Measurements from ENCODE around the gene ZNF792. TPM values are rescaled to one million over a fixed set of nuclear protein-coding genes. Genes with fewer than 3 reads are reported as not detected.
"Not testable (repeated sequence)": the region's sequence is repeated elsewhere in the genome, so short reads cannot be mapped to it uniquely, and the experiment has no call there.

ZNF792 gene
- total RNA-seq, 2 experiments from 2014 or later = 4.5 to 5.0 TPM

DNA sequence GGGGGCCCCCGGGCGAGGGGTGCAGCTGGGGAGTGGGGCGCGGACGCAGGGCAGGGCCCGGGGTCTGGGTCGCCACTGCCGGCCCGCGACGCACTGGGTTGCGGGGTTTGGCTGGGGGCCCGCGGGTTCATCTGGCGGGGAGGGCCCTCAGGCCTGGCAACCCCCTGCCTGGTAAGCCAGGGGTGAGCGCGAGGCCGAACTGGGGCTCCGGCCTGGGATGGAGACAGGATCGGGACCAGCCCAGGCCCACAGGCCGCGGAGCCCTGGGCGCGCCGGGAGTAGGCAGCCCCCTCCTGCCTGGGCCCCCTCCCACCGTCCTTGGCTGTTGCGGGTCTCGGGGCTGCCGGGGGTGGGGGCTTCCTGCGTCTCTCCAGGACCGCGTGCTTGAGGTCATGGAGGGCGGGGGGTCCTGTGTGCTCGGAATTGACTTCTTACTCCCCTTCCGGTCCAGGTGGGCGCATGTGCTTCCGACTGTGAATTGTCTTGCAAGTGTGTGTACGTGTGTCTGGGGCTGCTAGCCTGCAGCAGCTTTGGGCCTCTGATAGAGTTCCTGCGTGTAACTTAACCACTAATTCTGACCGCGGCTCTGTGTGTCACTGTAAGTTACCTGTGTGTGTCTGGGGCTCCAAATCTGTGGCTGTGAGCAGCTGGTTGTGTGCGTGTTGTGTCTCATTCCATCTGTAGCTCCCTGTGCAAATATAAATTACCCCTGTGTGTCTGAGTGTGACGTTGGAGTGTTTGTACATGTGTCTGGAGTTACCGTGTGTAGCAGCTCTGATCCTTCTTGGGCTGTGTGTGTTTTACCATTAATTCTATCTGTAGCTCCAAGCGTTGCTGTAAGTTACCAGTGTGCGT lies 36.8 kb upstream of the ZNF792 start:
- ChIA-PET POLR2A (interaction anchor here (0.6 to 2.6 kb wide), 7 partner anchors 10 to 322 kb away, joined by 3 to 21 read pairs (median 4); no protein-coding TSS in a partner anchor), CTCF (interaction anchor here (1.0 to 2.8 kb wide), 10 partner anchors 9 to 141 kb away, joined by 3 to 19 read pairs (median 3); no protein-coding TSS in a partner anchor)

DNA sequence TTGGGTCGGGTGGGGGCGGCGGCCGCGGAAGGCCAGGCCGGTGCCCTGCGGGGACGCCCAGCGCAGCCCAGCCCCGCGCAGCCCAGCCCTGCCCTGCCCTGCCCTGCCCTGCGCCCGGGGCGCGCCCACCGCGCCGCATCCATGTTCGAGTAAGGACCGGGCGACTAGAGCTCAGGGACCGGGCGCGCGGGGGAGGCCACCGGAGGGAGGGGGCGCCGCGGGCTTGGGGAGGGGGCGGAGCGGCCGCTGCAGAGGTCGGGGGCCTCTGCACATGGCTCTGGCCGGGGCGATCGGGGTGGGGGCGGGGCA lies 36.3 kb upstream of the ZNF792 start:
- ChIA-PET CTCF (interaction anchor here (1.0 to 2.8 kb wide), 6 partner anchors 12 to 29 kb away, joined by 3 to 19 read pairs (median 4); no protein-coding TSS in a partner anchor), POLR2A (interaction anchor here (0.6 to 2.6 kb wide), 5 partner anchors 10 to 322 kb away, joined by 3 to 21 read pairs (median 4); no protein-coding TSS in a partner anchor)

DNA sequence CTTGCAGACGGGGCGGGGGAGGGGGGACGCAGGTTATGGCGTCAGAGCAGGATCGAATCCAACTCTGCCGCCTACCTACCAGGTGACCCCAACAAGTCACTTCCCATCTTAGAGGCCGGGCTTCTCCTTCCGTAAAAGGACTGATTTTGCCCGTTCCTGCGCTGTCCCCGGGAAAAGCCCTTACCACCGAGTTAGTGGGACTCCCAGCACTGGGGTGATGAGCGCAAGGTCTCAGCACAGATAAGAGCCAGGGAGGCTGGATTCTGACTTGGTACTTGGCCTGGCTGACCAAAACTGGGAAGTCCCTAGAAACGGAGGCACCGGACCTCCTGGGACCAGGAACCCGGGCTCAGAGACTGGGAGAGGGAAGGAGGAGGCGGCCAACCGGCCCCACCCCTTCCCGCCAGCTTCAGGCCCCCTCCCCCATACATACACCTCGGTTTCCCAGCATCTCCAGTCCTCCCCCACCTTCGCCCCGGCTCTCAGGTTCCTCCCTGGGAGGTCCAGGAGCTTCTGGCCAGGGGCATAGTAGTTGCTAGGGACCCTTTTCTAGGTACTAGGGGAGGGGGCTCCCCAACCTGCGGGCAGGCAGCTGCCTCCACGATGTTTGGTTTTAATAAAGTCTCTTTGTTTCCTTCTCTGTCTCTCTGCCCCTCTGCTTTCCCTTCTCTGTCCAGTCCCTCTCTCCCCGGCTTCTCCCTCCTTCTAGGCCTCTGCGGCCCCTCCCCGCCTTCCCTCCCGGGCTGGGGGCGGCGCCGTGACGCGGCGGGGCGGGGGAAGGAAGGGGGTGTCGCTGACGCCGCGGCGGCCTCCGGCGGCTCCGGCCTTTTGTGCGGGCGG lies 35.7 kb upstream of the ZNF792 start, which contains the start of gene GRAMD1A:
Gene GRAMD1A, plus strand, starts transcription at position 826 of the 840 bp plus-strand sequence. CDS start 156 bp downstream, outside the sequence.
- ChIA-PET POLR2A (interaction anchor here (0.6 to 2.6 kb wide), 5 partner anchors 9 to 615 kb away, joined by 3 to 21 read pairs (median 4); no protein-coding TSS in a partner anchor), CTCF (interaction anchor here (1.0 to 2.8 kb wide), 4 partner anchors 11 to 27 kb away, joined by 3 to 19 read pairs (median 4); no protein-coding TSS in a partner anchor)

DNA sequence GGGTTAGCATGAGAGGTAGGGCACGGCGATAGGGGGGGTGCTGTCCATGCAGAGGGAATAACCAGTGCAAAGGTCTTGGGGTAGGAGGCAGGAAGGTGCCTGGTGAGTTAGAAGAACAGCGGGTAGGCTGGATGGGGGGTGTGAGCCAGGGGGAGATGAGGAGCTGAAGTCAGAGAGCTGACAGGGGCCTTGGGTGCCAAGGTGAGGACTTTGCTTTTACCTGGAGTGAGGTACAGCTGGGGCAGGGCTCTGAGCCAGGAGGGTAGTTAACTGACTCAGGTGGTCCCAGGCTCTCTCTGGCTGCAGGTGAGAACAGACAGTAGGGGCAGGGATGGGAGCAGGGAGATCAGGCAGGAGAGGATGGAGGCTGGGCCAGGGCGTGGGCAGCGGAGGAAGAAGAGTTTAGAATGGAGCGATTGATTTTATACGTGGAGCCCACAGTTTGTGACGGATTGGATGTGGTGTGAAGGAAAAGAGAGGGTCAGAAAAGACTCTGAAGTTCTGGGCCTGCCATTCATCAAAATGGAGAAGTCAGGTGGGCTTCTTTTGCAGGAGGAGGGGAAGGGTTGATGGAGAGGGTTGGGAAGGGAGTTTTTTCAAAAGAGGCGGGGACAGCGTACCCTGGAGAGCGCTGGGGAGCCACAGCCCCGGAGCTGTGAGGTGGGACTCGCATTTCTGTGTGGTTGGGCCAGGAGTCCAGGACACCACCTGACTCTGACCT lies 34.9 kb upstream of the ZNF792 start:
- ChIA-PET CTCF (interaction anchor here (0.7 to 1.6 kb wide), 2 partner anchors 26 to 174 kb away, joined by 3 read pairs; no protein-coding TSS in a partner anchor), POLR2A (interaction anchor here (0.6 to 2.5 kb wide), 2 partner anchors 8 to 616 kb away, joined by 3 to 11 read pairs; no protein-coding TSS in a partner anchor)

DNA sequence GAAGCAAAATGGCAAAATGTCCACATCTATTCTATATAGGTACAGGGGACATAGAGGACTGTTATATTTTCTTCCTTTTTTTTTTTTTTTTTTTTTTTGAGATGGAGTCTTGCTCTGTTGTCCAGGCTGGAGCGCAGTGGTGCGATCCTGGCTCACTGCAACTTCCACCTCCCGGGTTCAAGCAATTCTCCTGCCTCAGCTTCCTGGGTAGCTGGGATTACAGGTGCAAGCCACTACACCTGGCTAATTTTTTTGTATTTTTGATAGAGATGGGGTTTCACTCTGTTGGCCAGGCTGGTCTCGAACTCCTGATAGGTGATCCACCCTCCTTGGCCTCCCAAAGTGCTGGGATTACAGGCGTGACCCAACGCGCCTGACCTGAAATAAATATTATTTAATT lies 34.2 kb upstream of the ZNF792 start:
- CTCF ChIA-PET = interaction anchor here (0.7 kb wide), 1 partner anchor 173 kb away, joined by 3 read pairs; no protein-coding TSS in a partner anchor
- POLR2A ChIA-PET = not testable (repeated sequence)

DNA sequence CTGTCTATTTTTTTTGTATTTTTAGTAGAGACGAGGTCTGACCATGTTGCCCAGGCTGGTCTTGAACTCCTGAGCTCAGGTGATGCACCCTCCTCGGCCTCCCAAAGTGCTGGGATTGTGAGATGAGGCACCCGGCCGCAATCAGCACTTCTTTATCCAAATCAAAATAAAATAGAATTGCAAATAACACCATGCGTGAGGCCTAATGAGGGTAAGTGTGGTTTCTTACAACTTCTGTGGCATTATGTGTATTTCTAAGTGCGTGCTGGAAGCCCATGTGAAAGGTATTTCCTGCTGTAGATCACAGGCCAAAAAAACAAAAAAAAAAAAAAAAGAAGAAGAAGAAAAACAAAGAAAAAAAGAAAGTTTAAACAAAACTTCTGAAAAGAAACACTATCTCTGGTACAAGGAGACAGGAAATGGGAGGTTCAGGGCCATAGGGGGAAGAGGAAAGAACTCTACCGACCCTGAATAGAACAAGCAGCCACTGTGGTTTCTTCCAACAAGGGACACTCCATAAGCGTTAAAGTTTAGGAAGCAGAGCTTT lies 33.1 kb upstream of the ZNF792 start:
- ChIA-PET CTCF (interaction anchor here (1.9 to 2.2 kb wide), 2 partner anchors 25 to 47 kb away, joined by 4 to 9 read pairs; no protein-coding TSS in a partner anchor), POLR2A (interaction anchor here (0.5 kb wide), 1 partner anchor 16 kb away, joined by 4 read pairs; no protein-coding TSS in a partner anchor)

DNA sequence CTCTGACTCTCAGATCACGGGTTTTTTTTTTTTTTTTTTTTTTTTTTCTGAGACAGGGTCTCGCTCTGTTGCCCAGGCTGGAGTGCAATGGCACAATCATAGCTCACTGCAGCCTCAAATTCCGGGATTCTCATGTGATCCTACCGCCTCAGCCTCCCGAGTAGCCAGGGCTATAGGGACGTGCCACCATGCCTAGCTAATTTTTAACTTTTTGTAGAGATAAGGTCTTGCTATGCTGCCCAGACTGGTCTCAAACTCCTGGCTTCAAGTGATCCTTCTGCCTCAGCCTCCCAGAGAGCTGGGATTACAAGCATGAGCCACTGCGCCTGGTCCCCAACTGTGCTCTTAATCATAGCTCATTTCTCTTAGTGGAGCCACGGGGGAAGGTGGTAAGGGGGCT lies 31.5 kb upstream of the ZNF792 start:
- POLR2A ChIA-PET = interaction anchor here (0.6 kb wide), 1 partner anchor 255 kb away, joined by 6 read pairs; no protein-coding TSS in a partner anchor
- CTCF ChIA-PET = interaction anchor here (0.5 to 2.2 kb wide), 7 partner anchors 15 to 361 kb away, joined by 3 to 9 read pairs (median 4); no protein-coding TSS in a partner anchor

DNA sequence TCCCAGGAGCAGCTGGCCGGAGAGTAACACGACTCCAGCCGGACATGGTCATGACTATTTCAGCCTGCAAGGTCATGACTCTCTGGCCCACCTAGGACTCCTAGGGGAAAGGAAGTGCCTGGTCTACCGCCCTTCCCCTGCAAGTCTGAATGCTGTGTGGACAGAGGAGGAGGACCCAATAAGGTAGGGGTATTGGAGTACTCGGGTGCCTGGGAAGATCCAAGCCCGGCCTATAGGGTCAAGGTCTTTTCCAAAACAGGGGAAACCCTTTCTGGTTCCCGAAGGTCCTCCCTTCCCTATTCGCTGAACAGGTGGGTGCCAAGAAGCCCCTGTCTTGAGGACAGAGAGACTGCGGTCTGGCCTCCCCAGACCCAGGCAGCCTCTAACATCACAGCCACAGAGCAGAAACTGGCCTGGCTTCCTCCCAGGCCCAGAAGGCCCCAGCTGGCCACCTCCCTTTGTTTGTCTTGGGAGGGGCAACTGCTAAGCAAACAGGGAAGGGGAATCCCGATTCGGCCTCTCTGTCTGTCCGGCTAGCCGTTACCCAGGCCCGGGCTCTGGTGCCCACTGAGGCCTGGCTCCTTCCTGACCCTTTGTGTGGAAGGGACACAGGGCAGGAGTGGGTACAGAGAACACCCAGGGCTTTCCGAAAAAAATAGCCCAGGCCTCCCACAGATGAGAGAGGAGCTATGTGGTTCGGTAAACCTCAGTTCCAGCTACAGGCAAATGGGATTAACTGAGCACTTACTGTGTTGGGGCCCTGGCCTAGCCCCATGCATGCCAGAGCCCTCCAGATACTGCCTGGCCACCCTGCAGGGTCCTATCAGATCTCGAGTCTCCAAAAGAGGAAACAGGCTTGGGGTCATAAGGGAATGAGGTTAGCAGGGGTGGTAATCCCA lies 30.9 kb upstream of the ZNF792 start:
- CTCF ChIA-PET = interaction anchor here (0.6 to 2.2 kb wide), 6 partner anchors 16 to 146 kb away, joined by 3 to 9 read pairs (median 4); no protein-coding TSS in a partner anchor
- POLR2A ChIA-PET = interaction anchor here (0.6 kb wide), 1 partner anchor 256 kb away, joined by 6 read pairs; no protein-coding TSS in a partner anchor

DNA sequence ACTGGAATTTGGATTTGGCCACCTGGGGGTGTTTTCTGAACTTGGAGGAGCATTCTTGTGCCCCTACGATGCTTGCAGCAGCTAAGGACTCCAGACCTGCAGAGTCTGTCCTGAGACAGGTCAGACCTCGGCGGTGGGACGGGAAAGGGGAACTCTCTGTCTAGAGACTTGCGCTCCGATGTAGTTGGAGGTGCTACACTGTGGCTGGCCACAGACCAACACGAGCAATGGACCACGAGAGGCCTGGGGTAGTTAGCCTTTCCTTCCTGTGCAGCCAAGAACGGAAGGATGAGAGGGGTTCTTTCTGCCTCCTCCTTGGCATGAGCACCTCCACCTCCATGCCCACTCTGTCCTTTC lies 30.2 kb upstream of the ZNF792 start:
- ChIA-PET CTCF (no interaction called here), POLR2A (no interaction called here)

DNA sequence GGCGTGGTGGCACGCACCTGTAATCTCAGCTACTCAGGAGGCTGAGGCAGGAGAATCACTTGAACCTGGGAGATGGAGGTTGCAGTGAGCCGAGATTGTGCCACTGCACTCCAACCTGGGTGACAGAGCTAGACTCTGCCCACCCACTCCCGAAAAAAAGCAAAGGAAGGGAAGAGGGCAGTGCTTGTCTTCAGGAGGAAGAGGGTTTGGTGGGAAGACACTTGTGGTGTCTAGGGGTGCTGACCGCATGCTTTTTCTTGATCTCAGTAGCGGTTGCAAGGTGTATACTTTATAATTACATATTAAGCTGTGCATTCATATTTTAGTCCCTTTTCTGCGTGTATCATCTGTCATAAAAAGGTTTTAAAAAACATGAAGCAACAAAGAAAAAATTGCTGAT lies 28.6 kb upstream of the ZNF792 start:
- CTCF ChIA-PET = interaction anchor here (0.9 kb wide), 2 partner anchors 9 to 11 kb away, joined by 3 read pairs; no protein-coding TSS in a partner anchor
- POLR2A ChIA-PET = not testable (repeated sequence)

DNA sequence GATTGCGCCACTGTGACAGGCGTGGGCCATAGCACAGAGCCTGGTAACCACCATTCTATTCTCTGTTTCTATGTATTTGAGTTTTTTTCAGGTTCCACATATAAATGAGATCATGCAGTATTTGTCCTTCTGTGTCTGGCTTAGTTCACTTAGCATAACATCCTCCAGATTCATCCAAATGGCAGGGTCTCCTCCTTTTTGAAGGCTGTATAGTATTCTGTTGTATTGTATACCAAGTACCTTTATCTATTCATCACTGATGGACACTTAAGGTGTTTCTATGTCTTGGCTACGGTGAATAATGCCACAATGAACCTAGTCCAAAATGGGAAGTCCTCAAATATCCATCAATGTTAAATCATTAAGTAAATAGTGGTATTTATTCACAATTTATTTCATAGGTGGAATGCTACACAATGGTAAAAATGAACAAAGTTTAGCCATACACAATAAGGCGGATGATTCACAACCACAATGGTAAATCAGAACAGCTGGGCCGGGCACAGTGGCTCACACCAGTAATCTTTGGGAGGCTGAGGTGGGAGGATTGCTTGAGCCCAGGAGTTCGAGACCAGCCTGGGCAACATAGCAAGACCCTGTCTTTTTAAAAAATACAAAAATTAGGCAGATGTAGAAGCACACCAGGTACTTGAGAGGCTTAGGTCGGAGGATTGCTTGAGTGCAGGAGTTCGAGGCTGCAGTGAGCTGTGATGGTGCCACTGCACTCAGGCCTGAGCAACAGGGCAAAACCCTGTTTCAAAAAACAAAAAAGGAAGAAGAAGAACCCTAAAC lies 27.7 kb upstream of the ZNF792 start:
- CTCF ChIA-PET = interaction anchor here (0.9 kb wide), 1 partner anchor 10 kb away, joined by 3 read pairs; no protein-coding TSS in a partner anchor
- POLR2A ChIA-PET = interaction anchor here (1.7 kb wide), 1 partner anchor 9 kb away, joined by 11 read pairs; the partner anchor contains the start of gene GRAMD1A

DNA sequence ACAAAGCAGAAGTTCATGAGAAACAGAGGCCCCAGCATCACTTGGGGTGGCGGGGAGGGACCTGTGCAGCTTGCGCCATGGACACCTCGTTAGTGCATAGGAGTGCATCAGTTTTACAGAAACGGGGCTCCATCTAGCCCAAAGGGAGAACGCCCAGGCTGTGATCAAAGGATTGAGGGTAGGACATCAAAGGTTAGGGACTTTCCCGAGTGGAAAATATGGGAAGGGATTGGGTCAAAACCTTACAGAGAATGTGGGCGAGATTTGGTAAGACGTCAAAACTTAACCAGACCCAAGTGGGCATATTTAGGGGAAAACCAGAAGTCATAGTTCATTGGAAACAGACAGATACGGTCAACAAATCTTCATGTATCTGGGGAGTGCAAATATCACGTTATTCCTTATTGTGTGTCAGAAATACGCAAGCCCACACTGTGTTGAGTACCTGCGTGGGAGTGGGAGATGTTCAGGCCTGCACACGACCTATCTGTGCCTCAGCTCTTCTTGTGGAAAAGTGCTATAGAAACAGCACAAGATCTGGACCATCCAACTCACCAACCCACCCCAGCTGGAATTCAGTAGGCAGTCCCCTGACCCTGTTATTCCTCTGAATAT lies 26.7 kb upstream of the ZNF792 start:
- POLR2A ChIA-PET = interaction anchor here (1.7 kb wide), 1 partner anchor 10 kb away, joined by 11 read pairs; the partner anchor contains the start of gene GRAMD1A

DNA sequence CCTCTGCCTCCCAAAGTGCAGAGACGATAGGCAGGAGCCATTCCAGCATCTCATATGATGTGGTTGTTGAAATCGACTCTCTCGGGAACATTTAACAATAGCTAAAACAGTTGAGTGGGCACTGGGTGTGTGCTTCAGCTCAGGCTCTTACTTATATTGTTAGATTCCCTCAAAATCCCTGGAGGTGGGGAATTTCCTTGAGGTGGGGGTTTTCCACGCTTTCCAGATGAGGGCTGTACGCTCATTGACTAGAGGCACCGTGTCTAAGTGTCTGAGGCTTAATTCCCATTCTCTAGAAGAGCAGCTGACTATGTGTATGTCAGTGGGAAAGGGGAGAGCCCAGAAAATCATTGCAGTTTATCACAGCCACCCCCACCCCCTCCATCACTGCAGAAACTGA lies 25.3 kb upstream of the ZNF792 start:
- ChIA-PET POLR2A (interaction anchor here (1.3 kb wide), 1 partner anchor 12 kb away, joined by 6 read pairs; no protein-coding TSS in a partner anchor), CTCF (interaction anchor here (0.6 to 1.8 kb wide), 2 partner anchors 16 to 24 kb away, joined by 3 to 4 read pairs; no protein-coding TSS in a partner anchor)

More for the DNA sequence above, 26.7 kb upstream of the ZNF792 start:
- CTCF ChIA-PET = interaction anchor here (1.3 to 1.8 kb wide), 2 partner anchors 18 to 23 kb away, joined by 4 to 6 read pairs; no protein-coding TSS in a partner anchor

DNA sequence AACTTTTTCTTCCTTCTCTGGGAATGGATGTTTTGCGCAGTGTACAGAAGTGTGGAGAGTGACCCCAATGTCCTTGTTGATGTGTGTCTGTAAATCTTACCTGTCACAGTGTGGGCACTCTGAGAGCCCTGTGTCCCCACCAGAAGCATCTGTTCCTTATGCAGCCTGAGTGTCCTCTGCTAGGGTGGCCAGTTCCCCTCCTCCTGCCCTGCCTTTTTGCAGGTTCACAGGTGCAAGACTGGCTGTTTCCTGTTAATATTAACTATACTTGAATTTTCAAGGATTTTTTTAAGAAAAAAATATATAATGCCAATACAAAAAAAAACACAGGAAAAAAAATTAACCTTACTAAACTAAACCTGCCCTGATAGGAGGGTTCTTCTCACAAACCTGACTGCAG lies 24.1 kb upstream of the ZNF792 start:
- CTCF ChIA-PET = interaction anchor here (0.8 to 1.2 kb wide), 3 partner anchors 12 to 33 kb away, joined by 3 read pairs; partner anchors contain the start of gene GRAMD1A
- POLR2A ChIA-PET = no interaction called here

Measured in activated CD8-positive, alpha-beta memory T cell treated with anti-CD3 and anti-CD28 coated beads for 36 hours (primary cell).